GM10266 (cell line): ENCODE measurements around the gene ZNF70.

Source experiments
- DNase-seq: peaks from one replicate; pipeline ENCODE4 v3.0.0; 2012; ENCODE audit errors: extremely low spot score
- TF ChIP-seq, protein P1 (sequence below): IDR thresholded peaks from 2 replicates; pipeline ENCODE4 v1.5.1; 2012; ENCODE audit warnings: mild to moderate bottlenecking, low read depth; ENCODE audit not compliant: control insufficient read depth, insufficient read depth; ENCODE audit errors: missing control alignments

Gene ZNF70

DNA sequence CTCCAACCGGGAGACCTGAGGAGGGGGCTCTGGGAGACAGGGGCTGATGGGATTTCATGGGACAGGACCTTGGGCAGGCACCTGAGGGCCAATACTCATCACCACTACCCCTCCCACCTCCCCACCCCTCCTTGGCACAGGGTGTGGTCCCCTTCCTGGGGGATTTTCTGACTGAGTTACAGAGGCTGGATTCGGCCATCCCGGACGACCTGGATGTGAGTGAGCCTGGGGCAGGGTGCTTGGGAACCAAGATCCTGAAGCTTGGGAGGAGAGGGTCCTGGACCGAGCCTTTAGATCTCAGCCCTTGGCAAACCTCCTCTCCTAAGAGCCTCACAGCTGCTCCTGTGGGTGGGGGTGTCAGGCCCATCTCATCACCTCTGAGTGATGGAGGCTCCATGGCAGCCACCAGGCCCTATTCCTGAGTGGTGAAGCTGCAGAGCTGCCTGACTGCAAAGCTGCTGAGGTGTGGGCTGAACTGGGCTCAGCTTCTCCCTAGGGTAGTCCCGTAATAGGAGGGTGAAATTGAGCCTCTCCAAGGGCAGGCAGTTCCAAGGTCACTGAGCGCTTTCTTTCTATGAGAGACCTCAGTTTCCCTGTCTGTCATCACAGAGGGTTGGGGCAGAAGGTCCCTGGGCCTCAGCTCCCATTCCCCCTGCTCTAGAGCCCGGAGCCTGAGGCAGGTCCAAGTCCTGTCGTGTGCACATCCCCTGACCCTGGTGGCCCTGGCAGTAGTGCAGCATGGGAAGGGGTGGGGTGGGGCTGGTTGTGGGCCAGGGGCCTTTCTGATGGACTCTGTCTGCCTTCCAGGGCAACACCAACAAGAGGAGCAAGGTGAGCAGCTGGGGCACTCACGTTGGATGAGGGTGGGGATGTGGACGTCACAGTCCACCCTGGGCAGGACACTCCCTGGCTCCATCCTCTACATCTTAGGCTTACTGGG, 53.6 kb downstream of the ZNF70 start:
- TF ChIP-seq, protein P1, sequence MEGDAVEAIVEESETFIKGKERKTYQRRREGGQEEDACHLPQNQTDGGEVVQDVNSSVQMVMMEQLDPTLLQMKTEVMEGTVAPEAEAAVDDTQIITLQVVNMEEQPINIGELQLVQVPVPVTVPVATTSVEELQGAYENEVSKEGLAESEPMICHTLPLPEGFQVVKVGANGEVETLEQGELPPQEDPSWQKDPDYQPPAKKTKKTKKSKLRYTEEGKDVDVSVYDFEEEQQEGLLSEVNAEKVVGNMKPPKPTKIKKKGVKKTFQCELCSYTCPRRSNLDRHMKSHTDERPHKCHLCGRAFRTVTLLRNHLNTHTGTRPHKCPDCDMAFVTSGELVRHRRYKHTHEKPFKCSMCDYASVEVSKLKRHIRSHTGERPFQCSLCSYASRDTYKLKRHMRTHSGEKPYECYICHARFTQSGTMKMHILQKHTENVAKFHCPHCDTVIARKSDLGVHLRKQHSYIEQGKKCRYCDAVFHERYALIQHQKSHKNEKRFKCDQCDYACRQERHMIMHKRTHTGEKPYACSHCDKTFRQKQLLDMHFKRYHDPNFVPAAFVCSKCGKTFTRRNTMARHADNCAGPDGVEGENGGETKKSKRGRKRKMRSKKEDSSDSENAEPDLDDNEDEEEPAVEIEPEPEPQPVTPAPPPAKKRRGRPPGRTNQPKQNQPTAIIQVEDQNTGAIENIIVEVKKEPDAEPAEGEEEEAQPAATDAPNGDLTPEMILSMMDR = no peak
- DNase-seq = no peak

DNA sequence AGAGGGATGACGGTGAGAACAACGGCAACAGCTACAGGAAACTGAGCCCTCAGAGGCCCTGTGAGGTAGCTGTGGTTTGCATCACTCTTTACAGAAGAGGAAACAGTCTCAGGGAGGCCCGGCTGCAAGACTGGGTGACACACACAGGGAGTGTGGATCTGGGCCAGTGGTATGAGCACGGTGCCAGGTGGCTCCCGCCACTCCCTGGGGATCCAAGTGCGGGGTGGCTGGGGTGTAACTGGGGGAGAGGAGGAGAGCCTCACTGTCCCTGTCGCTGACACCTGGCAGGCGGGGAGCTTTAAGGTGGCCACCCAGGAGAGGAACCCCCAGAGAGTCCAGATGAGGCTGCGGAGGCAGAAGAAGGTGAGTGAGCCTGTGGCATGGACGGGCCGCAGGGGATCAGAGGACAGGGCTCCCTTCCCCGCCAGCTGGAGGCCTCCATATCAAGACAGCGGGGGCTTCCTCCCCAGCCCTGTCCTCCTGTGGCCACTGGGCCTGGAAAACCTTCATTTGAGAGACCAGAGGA, 54.5 kb downstream of the ZNF70 start:
- TF ChIP-seq, protein P1 = no peak
- DNase-seq = peak; percentile 80

DNA sequence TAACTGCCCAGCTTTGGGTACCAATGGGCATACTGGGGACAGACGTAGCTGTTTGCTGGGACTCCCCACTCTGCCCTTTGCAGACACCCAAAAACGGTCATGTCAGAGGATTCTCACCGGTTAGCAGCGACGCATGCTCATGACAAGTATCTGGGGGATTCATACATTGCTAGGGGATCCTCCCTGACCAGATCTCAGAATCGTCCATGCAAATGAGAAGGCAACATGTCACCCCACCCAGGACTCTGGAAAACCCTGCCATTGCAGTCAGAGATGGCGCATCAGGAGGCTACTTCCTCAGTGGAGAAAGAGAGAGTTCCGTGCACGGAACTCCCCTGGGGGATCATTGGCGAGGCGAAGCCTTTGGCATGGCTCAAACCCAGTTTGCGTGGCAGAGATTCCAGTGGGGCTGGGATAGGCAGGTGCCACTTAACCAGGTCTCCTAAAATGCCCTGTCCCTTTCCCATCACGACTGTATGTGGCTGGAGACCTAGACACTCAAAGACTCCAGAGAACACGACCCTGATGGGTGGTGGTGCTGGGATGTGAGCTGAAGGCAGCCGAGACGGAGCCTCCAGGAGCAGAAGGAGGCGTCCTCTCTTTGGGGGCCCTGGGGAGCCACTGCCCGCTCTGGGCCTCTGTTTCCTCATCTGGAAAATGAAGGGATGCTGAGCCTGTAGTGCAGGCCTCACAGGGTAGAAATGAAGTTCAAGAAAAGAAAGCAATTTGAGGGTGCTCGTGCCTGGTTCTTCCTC, 55.2 kb downstream of the ZNF70 start:
- no peak for DNase-seq
- TF ChIP-seq, protein P1 = no peak

DNA sequence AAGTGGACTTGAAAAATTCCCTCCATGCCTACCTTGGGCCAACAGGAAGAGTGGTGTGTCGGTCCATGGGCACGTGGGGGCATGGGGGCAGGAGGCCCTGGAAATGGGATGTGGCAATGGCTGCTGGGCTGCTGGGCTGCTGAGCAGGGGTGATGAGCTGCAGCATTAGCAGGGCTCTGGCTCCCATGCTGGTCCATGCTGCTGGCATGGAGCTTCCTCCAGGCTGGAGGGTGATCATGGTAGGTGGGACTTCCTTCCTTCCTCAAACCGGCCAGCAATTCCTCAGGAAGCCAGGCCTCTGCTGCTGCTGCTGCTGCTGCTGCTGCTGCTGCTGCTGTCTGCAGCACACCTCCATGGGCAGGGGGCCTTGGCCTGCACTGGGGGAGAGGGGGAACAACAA, 55.8 kb downstream of the ZNF70 start:
- no peak for DNase-seq
- TF ChIP-seq, protein P1 = no peak

DNA sequence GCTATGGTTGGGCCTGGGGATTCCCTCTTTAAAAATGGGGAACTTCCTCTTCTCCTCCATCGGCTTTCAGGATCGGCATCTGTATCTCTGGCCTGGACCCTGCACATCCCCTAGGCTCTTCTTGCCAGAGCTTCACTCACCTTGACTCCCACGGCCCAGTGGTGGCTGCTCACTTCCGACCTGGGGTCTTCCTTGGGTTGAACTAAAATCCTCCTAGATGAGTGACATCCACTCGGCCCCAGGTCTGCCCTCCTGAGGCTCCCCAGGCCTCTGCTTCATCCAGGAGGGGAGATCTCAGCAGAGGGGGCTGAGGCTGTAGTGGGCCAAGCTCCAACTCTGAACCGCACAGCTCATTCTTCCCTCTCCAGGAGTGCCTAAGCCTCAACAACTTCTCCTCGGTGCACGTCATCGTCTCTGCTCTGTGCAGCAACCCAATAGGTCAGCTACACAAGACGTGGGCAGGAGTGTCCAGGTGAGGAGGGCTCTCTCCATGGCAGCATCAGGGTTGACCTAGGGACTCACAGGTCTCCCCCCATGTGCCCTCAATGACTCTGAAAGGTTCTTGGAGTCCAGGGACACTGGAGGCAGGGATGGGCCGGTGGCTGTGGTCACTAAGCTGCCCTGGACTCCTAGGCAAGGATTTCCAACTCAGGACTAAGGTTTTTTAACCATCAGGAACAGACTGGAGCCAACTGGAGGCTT, 56.8 kb downstream of the ZNF70 start:
- TF ChIP-seq, protein P1 = no peak
- no peak for DNase-seq

DNA sequence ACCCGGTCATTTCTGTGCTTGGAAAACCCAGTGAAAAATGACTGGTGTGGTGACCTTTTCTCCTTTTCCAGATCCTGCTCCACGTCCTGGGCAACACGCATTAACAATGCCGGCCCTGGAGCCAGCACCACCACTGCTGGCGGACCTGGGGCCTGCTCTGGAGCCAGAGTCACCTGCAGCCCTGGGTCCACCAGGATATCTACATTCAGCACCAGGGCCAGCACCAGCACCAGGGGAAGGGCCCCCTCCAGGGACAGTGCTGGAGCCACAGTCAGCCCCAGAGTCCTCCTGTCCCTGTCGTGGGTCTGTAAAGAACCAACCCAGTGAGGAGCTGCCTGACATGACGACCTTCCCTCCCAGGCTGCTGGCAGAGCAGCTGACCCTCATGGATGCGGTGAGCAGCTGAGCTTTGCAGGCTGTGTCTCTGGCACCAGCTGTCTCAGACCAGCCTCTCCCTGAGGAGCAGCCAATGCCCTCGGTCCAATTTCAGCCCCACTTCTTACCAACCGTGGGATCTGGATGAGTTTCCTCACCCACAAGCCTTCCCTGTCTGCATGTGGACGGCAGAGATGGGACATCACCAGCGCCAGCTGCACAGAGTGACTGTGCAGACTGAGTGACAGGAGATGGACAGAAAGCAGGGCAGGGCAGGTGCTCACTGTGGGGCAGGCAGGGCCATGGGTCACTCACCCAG, 58.2 kb downstream of the ZNF70 start:
- no peak for DNase-seq
- TF ChIP-seq, protein P1 = no peak
